MM.1S (cell line): Measurements from ENCODE around the gene CNTNAP4.

Experiments
- EZH2 ChIP-seq: fragments of 300-600 bp; sonication (generic); optimal IDR thresholded peaks from 2 replicates; pipeline ENCODE3; 2017; ENCODE audit warnings: low read depth, mild to moderate bottlenecking, antibody characterized with exemption, low read length, mixed read lengths
- TF ChIP-seq, protein P1 (sequence below): fragments of 300-600 bp; sonication (generic); IDR thresholded peaks from 2 replicates; pipeline ENCODE4 v1.5.1; 2016; ENCODE audit warnings: antibody characterized with exemption, low read length, mixed read lengths

DNA sequence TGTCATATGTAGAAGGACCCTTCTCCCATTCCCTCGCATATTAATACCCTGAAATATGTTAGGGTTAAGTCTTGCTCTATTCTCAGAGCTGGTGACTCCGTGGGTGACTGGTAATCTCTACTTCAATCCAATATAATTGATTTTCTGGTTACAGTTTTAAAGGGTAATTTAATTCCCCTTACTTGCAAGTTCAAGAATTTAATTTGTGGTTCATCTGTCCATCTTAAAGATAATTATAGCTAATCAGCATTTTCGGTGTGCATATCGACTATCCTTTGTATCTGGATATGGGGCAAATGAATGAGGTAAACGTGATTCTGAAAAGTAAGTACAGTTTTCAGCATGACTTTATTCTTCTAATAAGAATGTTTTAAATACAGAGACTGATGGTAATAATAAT is 250.0 kb downstream of the CNTNAP4 start:
- TF ChIP-seq, protein P1, sequence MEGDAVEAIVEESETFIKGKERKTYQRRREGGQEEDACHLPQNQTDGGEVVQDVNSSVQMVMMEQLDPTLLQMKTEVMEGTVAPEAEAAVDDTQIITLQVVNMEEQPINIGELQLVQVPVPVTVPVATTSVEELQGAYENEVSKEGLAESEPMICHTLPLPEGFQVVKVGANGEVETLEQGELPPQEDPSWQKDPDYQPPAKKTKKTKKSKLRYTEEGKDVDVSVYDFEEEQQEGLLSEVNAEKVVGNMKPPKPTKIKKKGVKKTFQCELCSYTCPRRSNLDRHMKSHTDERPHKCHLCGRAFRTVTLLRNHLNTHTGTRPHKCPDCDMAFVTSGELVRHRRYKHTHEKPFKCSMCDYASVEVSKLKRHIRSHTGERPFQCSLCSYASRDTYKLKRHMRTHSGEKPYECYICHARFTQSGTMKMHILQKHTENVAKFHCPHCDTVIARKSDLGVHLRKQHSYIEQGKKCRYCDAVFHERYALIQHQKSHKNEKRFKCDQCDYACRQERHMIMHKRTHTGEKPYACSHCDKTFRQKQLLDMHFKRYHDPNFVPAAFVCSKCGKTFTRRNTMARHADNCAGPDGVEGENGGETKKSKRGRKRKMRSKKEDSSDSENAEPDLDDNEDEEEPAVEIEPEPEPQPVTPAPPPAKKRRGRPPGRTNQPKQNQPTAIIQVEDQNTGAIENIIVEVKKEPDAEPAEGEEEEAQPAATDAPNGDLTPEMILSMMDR = no peak
- TF ChIP-seq EZH2 = no peak
